ENCODE measurements around the gene MELK. TPM values are rescaled to one million over a fixed set of nuclear protein-coding genes. Genes with fewer than 3 reads are reported as not detected.

Gene MELK
- total and polyA plus RNA-seq, 2 experiments from 2014 or later: 11.0 to 12.5 TPM

- Histone ChIP-seq H3K79me2 (no peaks in the 10 kb centered on the region), H3K36me3 (replicated peaks; ENCODE audit: insufficient read depth, low read depth) (no peaks in the 10 kb centered on the region), H3K9me3 (ENCODE audit: low read depth) (no peaks in the 10 kb centered on the region), H2AFZ (no peak overlapping the region), H3K27me3 (no peaks in the 10 kb centered on the region), H4K20me1 (ENCODE audit: insufficient read depth, poor library complexity, severe bottlenecking) (no peaks in the 10 kb centered on the region), H3K4me2 (no peak overlapping the region), H3K27ac (no peak overlapping the region), H3K4me3 (no peak overlapping the region), H3K9me2 (replicated peaks; ENCODE audit: insufficient read depth) (no peaks in the 10 kb centered on the region), H3K4me1 (ENCODE audit: insufficient read depth) (no peaks in the 10 kb centered on the region)
- WGBS (ENCODE audit: low lambda C conversion rate, missing lambda C conversion rate): 77% methylated on average over 2 of the region's 2 CpGs
- no peak for DNase-seq (ENCODE audit: low spot score)
- TF ChIP-seq EZH2phosphoT487 (IDR thresholded peaks at IDR 0.05; ENCODE audit: low read depth, severe bottlenecking, unreplicated experiment): no peak
- no peak for TF ChIP-seq EZH2 (IDR thresholded peaks at IDR 0.05; ENCODE audit: borderline replicate concordance)
- TF ChIP-seq CTCF (IDR thresholded peaks at IDR 0.05; ENCODE audit: poor library complexity): no peak
Observed at GRCh38 chr9:36677611-36678010, 104.9 kb downstream of the MELK start.

GRCh38 chr9:36679710-36680109 is 107.0 kb downstream of the MELK start:
- Histone ChIP-seq H3K4me2 (no peak overlapping the region), H3K9me2 (replicated peaks; ENCODE audit: insufficient read depth) (no peaks in the 10 kb centered on the region), H3K4me3 (no peak overlapping the region), H3K27me3 (no peaks in the 10 kb centered on the region), H3K4me1 (ENCODE audit: insufficient read depth) (no peaks in the 10 kb centered on the region), H3K27ac (no peak overlapping the region), H3K36me3 (replicated peaks; ENCODE audit: insufficient read depth, low read depth) (no peaks in the 10 kb centered on the region), H4K20me1 (ENCODE audit: insufficient read depth, poor library complexity, severe bottlenecking) (no peaks in the 10 kb centered on the region), H2AFZ (no peak overlapping the region), H3K79me2 (no peaks in the 10 kb centered on the region), H3K9me3 (ENCODE audit: low read depth) (no peaks in the 10 kb centered on the region)
- DNase-seq (ENCODE audit: low spot score): no peak
- WGBS (ENCODE audit: low lambda C conversion rate, missing lambda C conversion rate): 100% methylated on average over 2 of the region's 2 CpGs
- TF ChIP-seq EZH2 (IDR thresholded peaks at IDR 0.05; ENCODE audit: borderline replicate concordance) (no peak), CTCF (IDR thresholded peaks at IDR 0.05; ENCODE audit: poor library complexity) (no peak), EZH2phosphoT487 (IDR thresholded peaks at IDR 0.05; ENCODE audit: low read depth, severe bottlenecking, unreplicated experiment) (no peak)

- WGBS (ENCODE audit: low lambda C conversion rate, missing lambda C conversion rate): 88% methylated on average over 3 of the region's 3 CpGs
- Histone ChIP-seq H2AFZ (no peak overlapping the region), H4K20me1 (ENCODE audit: insufficient read depth, poor library complexity, severe bottlenecking) (no peaks in the 10 kb centered on the region), H3K4me2 (no peak overlapping the region), H3K27ac (no peak overlapping the region), H3K36me3 (replicated peaks; ENCODE audit: insufficient read depth, low read depth) (no peaks in the 10 kb centered on the region), H3K9me2 (replicated peaks; ENCODE audit: insufficient read depth) (no peaks in the 10 kb centered on the region), H3K27me3 (no peaks in the 10 kb centered on the region), H3K4me3 (no peak overlapping the region), H3K4me1 (ENCODE audit: insufficient read depth) (no peaks in the 10 kb centered on the region), H3K79me2 (no peaks in the 10 kb centered on the region), H3K9me3 (ENCODE audit: low read depth) (no peaks in the 10 kb centered on the region)
- no peak for DNase-seq (ENCODE audit: low spot score)
- no peak for TF ChIP-seq CTCF (IDR thresholded peaks at IDR 0.05; ENCODE audit: poor library complexity)
- TF ChIP-seq EZH2 (IDR thresholded peaks at IDR 0.05; ENCODE audit: borderline replicate concordance): no peak
- TF ChIP-seq EZH2phosphoT487 (IDR thresholded peaks at IDR 0.05; ENCODE audit: low read depth, severe bottlenecking, unreplicated experiment): no peak
Observed at GRCh38 chr9:36686471-36686870, 113.8 kb downstream of the MELK start.

All from hepatocyte (in vitro differentiated cells).